Ishikawa (cell line): ENCODE measurements around the gene MDFI.

Experiments used
- CEBPB ChIP-seq: IDR thresholded peaks from 2 replicates; pipeline ENCODE4 v1.6.1; 2012
- CREB1 ChIP-seq: IDR thresholded peaks from 2 replicates; pipeline ENCODE4 v1.6.1; 2012; ENCODE audit warnings: low read depth
- EGR1 ChIP-seq: IDR thresholded peaks from 2 replicates; pipeline ENCODE4 v1.6.1; 2012
- EP300 ChIP-seq: IDR thresholded peaks from 2 replicates; pipeline ENCODE4 v1.6.1; 2012; ENCODE audit warnings: borderline replicate concordance
- FOXM1 ChIP-seq: IDR thresholded peaks from 2 replicates; pipeline ENCODE4 v1.6.1; 2012; ENCODE audit warnings: low read depth, borderline replicate concordance
- NFIC ChIP-seq: IDR thresholded peaks from 2 replicates; pipeline ENCODE4 v1.6.1; 2012
- RAD21 ChIP-seq: IDR thresholded peaks from 2 replicates; pipeline ENCODE4 v1.6.1; 2012; ENCODE audit warnings: low read depth
- TAF1 ChIP-seq: IDR thresholded peaks from 2 replicates; pipeline ENCODE4 v1.6.1; 2012; ENCODE audit warnings: low read depth, mild to moderate bottlenecking
- TCF12 ChIP-seq: IDR thresholded peaks from 2 replicates; pipeline ENCODE4 v1.6.1; 2012; ENCODE audit warnings: low read depth
- TEAD4 ChIP-seq: IDR thresholded peaks from 2 replicates; pipeline ENCODE4 v1.6.1; 2012
- YY1 ChIP-seq: IDR thresholded peaks from 2 replicates; pipeline ENCODE4 v1.6.1; 2012; ENCODE audit warnings: low read depth
- ZBTB7A ChIP-seq: IDR thresholded peaks from 2 replicates; pipeline ENCODE4 v1.6.1; 2012; ENCODE audit warnings: low read depth
- TF ChIP-seq, protein P1 (sequence below): IDR thresholded peaks from 2 replicates; pipeline ENCODE4 v1.6.1; 2012
- TF ChIP-seq, protein P2 (sequence below): IDR thresholded peaks from 2 replicates; pipeline ENCODE4 v1.6.1; 2012
- TF ChIP-seq, protein P3 (sequence below): IDR thresholded peaks from 2 replicates; pipeline ENCODE4 v1.6.1; 2012; ENCODE audit warnings: low read depth, mild to moderate bottlenecking

Gene MDFI

DNA sequence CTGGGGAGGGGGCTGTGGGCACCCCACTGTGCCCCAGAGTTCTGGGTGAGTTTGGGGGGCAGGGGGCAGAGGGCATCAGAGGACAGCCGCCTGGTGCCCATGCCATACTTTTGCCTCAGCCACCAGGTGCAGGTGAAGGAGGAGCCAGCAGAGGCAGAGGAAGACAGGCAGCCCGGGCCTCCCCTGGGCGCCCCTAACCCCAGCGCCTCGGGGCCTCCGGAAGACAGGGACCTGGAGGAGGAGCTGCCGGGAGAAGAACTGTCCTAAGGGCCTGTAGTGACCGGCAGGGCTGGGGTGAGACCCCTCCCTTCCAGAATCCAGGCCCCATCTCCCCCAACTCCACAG is 39.6 kb upstream of the MDFI start:
- TF ChIP-seq TAF1: no peak
- no peak for TF ChIP-seq CEBPB
- TF ChIP-seq EP300: no peak
- TF ChIP-seq, protein P1, sequence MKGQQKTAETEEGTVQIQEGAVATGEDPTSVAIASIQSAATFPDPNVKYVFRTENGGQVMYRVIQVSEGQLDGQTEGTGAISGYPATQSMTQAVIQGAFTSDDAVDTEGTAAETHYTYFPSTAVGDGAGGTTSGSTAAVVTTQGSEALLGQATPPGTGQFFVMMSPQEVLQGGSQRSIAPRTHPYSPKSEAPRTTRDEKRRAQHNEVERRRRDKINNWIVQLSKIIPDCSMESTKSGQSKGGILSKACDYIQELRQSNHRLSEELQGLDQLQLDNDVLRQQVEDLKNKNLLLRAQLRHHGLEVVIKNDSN: no peak
- no peak for TF ChIP-seq CREB1
- no peak for TF ChIP-seq YY1
- TF ChIP-seq, protein P2, sequence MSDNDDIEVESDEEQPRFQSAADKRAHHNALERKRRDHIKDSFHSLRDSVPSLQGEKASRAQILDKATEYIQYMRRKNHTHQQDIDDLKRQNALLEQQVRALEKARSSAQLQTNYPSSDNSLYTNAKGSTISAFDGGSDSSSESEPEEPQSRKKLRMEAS: no peak
- TF ChIP-seq RAD21: no peak
- TF ChIP-seq, protein P3, sequence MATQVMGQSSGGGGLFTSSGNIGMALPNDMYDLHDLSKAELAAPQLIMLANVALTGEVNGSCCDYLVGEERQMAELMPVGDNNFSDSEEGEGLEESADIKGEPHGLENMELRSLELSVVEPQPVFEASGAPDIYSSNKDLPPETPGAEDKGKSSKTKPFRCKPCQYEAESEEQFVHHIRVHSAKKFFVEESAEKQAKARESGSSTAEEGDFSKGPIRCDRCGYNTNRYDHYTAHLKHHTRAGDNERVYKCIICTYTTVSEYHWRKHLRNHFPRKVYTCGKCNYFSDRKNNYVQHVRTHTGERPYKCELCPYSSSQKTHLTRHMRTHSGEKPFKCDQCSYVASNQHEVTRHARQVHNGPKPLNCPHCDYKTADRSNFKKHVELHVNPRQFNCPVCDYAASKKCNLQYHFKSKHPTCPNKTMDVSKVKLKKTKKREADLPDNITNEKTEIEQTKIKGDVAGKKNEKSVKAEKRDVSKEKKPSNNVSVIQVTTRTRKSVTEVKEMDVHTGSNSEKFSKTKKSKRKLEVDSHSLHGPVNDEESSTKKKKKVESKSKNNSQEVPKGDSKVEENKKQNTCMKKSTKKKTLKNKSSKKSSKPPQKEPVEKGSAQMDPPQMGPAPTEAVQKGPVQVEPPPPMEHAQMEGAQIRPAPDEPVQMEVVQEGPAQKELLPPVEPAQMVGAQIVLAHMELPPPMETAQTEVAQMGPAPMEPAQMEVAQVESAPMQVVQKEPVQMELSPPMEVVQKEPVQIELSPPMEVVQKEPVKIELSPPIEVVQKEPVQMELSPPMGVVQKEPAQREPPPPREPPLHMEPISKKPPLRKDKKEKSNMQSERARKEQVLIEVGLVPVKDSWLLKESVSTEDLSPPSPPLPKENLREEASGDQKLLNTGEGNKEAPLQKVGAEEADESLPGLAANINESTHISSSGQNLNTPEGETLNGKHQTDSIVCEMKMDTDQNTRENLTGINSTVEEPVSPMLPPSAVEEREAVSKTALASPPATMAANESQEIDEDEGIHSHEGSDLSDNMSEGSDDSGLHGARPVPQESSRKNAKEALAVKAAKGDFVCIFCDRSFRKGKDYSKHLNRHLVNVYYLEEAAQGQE: no peak
- no peak for TF ChIP-seq FOXM1
- TF ChIP-seq TCF12: no peak

DNA sequence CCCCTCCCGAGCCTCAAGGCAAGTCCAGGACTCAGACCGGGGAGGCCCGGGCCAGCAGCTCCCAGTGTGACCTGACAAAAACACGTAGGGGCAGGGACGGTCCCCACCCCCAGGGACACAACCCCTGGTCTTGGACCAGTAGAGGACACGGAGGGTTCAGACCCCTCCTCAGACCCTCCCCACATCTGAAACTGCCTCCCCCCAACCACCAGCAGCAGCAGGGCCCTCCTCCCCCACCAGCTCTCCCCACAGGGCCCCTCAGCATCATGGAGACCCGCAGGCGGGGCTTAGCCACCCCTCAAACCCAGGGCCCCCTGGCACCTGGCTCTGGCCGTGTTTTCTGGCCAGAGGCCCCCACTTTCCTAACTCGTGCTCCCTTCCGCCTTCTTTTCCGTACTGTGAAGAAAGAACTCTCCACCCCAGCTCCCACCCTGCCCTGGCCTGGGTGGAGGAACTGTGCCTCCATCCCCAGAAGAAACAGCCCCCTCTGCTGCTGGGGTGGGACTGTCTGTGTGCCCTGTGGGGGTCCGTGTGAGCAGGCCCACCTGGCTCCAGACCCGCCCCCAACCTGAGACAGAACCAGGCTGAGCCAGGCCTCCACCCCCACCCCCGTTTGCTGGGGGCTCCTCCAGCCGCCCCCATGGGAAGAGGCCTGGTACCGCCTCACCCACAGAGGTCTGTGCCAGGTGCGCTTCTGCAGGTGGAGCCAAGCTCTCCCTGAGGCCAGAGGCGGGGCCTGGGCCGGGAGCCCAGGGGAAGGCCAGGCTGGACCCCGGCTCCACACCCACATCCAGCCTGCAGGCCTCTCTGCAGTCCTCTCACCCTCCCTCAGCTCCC is 39.0 kb upstream of the MDFI start:
- no peak for TF ChIP-seq EP300

DNA sequence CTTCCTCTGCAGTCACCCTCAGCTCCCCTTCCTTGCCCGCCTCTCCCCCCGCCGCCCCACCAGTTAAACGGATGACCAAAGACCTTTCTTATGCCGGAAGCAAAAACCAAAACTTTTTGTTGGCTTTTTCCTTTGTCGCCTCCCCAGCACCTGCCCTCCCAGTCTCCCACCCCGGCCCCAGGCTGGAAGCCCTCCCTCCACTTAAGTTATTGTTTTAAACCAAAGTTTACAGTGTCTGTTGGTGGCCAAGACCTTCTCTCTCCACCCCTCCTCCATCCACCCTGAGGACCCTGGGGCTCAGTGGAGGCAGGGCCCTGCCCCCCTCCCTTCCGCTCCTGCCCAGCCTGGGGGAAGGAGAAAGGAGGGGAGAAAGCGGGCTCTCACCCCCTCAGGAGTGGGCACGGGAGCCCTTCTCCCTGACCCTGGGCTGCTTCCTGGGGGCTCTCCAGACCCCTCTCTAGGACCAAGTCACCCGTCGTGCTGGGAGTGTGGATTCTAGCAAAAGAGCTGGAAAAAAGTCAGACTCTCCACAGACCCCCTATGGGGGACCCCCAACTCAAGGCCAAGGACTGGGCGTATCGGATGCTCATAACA is 38.3 kb upstream of the MDFI start:
- TF ChIP-seq CEBPB (no peak), EP300 (no peak), RAD21 (no peak), TAF1 (no peak), NFIC (no peak), ZBTB7A (no peak), CREB1 (no peak), FOXM1 (no peak), TCF12 (no peak), EGR1 (no peak), TEAD4 (no peak), YY1 (no peak)
- TF ChIP-seq, protein P1: no peak
- TF ChIP-seq, protein P3: no peak
- TF ChIP-seq, protein P2: no peak

DNA sequence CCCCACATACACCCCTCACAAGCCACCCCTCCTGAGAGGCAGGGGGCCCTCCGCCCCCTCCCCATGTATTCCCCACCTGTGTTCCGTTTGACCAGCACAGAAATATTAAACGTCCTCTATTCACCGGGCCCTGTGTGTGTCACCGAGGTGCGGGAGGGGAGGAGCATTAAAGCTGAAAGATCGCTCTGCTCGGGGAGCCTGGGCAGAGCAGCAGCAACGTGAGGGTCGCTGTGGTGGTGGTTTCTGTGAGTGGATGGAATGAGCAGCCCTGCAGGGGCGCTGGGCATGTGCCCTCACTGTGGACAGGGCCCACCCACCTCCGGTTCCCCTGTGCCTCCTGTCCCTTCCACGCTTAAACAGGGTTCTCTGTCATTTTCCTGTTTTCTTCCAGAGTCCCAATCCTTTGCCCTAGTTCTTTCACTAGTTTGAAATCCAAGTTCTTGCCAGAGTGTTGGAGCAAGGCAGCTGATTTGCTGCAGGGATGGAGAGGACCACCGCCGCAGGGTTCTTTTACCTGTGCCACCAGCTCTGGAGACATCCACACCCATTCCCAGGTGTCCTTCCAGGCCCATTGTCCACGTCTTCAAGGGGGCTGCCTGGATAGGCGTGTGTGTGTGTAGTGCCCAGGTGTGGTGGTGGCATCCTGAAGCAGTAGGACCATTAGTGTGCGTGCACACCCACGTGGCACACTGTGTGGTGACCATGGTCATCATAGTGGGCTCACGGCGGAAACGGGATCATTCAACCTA is 37.6 kb upstream of the MDFI start:
- no peak for TF ChIP-seq TCF12
- no peak for TF ChIP-seq TAF1

DNA sequence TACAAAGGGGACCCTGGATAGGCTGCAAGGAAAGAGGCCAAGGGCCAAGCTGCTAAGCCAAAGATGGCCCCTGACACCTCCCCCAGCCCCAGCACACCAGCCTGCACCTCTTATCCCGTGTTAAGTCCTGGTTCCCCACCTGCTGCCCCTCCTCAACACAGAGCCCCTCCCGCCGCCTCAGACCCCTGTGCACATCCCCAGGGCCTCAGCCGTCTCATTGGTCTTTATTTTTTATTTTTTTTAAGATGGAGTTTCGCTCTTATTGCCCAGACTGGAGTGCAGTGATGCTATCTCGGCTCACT is 37.1 kb upstream of the MDFI start:
- TF ChIP-seq EP300: no peak
- TF ChIP-seq TCF12: no peak
- TF ChIP-seq CEBPB: no peak
- TF ChIP-seq YY1: no peak
- TF ChIP-seq, protein P1: no peak
- TF ChIP-seq, protein P3: no peak
- TF ChIP-seq EGR1: no peak
- TF ChIP-seq CREB1: no peak
- no peak for TF ChIP-seq RAD21
- no peak for TF ChIP-seq ZBTB7A
- no peak for TF ChIP-seq NFIC
- TF ChIP-seq FOXM1: no peak
- TF ChIP-seq TAF1: no peak
- TF ChIP-seq TEAD4: no peak
- TF ChIP-seq, protein P2: no peak
